ENCODE results near the gene ELOVL5.

DNA sequence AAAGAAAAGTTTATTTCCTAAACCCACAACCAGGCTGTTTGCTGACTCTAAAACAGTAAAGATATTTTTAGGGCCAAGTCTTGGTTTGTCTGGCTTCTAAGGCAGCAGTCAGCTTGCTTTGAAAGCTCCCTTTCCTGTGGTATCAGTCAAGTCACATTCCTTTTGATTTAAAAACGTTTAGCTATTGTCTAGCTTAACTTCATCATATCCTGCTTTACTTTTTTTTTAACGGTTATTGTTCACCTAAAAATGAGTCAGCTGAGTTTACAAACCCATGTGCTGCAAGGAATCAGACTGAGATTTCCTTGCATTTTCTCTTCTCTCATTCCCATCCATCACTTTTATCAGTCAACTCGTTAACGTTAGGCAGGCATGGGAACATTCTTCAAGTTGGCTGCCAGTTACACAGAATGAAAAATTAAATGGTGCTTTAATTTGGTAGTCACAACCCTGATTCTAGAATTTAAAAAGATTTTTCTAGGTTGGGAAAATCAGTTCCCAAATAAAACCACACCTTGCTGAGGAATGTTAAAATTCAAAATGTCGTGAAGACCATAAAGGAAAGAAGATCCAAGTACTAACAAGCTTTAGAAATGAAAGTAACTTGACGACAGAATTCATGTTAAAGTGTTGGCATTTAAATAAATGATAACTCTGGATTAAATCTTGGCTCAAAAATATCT, 45.9 kb downstream of the ELOVL5 start:
- no peak for TF ChIP-seq ZNF274 (IDR thresholded peaks at IDR 0.05; ENCODE audit: low read depth, low read length)
- no peak for TF ChIP-seq SUZ12 (IDR thresholded peaks at IDR 0.05; ENCODE audit: extremely low read depth, insufficient read depth, insufficient read length)
